Retina (tissue), 1 donor: Measurements from ENCODE around the gene MRM1.
"Not testable (repeated sequence)": the region's sequence is repeated elsewhere in the genome, so short reads cannot be mapped to it uniquely, and the experiment has no call there.

Experiments used
- DNase-seq: peaks from one replicate; pipeline ENCODE4 v3.0.0-alpha.2; 2016

MRM1 gene

DNA sequence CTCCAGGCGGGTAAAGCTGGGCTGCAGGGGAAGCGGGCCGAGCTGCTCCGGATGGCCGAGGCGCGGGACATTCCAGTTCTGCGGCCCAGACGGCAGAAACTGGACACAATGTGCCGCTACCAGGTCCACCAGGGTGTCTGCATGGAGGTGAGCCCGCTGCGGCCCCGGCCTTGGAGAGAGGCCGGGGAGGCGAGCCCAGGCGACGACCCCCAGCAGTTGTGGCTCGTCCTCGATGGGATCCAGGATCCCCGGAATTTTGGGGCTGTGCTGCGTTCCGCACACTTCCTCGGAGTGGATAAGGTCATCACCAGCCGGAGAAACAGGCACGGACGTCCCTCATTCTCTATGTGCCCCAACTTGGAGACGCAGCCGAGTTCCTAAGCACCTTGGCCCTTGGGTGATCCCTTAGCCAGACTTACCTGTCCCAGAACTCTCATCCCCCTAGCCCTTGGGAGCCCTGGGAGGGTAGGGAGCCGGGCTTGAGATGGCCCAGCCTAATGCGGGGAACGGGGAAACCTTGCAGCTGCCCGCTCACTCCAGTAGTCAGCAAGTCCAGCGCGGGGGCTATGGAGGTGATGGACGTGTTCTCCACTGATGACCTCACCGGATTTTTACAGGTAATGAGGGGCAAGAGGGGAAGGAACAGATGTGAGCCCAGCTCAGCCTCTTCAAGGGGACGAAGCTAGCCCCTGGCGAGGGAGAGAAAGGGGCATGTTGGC, 806 bp downstream of the MRM1 start:
- DNase-seq: peak; percentile 36

DNA sequence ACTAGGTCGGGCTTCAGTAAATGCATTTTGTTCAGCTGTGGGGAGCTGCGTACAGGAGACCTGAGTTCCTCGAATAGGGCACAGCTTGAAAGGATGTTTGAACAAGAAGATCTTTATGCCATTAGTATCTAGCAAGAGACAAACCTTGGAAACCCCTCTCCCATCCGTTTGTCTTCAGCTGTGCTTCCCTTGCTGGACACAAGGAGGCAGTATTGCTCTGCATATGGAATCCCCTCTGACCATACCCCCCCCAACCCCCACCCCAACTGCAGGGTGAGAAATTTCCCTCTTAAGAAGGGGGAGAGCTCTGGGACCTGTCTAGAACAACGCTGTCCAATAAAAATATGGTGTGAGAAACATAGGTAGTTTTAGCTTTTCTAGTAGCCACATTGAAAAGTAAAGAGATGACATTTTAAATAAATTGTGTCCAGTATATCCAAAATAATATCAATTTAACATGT, 1.6 kb downstream of the MRM1 start:
- DNase-seq: peak; percentile 60

DNA sequence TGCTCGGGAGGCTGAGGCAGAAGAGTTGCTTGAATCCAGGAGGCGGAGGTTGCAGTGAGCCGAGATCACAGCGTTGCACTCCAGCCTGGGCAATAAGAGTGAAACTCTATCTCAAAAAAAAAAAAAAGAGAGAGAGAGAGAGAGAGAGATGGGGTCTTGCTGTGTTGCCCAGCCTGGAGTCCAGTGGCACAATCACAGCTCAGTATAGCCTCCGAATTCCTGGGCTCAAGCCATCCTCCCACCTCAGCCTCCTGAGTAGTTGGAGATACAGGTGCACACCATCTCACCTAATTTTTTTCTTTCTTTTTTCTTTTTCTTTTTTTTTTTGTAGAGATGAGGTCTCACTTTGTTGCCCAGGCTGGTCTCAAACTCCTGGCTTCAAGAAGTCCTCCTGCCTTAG, 3.6 kb downstream of the MRM1 start:
- DNase-seq: not testable (repeated sequence)

DNA sequence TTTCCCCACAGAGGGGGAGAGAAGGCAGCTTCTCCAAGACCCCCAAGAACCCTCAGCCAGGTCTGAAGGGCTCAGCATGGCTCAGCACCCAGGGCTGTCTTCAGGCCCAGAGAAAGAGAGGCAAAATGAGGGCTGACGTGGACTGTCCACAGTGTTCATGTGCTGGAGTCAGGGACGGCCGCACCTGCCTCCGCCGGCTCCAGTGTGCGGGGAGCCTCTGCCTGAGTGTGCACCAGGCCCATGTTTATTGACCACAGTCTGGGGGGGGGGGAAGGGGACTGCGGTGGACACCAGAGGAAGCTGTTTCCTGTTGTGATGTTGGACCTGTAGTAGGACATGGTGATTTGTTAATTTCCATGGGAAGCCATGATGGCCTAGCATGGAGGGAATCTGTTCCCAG, 6.9 kb downstream of the MRM1 start:
- no peak for DNase-seq

DNA sequence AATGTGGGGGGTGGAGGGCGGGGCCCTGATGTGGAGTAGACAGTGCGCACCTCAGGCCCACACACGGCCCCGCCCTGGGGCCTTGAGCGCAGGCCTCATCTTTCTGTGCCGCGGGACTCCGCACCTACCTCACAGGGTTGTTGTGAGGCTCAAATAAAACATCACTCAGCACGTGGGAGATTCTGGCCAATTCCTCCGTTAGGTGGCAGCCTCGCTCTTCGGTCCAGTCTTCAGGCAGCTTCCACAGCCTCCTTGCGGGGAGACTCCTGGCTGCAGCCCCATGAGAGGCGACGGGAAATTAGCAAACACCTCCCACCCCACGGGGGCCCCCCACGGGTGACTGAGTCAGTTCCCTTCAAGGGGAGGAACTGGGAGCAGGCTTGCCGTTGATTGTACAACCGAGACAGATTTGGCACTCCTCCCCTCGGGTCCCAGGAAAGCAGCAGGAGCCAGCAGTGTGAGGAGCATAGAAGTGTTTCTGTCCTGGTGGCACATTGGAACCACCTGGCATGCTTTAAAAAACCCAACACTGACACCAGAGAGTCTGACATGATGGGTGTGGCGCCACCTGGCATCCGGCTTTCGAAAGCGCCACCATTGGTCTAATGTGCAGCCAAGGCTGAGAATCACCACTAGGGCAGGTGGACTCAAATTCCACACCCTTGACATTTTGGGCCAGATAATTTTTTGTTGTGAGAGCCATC, 7.6 kb downstream of the MRM1 start:
- peak; percentile 81 for DNase-seq

DNA sequence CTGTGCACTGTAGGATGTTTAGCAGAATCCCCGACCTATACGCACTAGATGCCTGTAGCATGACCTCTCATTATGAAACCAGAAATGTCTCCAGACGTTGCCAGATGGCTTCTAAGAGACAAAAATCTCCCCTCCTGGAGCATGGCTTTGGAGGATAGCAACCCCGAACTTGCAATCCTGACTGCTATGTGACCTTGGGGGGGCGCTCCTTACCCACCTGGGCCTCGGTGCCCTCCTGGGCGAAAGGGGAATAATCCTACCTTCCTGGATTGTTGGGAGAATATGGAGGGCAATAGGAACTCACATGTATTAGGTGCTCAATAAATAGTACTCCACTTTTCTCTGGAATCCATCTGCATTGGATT, 8.1 kb downstream of the MRM1 start:
- DNase-seq: no peak

DNA sequence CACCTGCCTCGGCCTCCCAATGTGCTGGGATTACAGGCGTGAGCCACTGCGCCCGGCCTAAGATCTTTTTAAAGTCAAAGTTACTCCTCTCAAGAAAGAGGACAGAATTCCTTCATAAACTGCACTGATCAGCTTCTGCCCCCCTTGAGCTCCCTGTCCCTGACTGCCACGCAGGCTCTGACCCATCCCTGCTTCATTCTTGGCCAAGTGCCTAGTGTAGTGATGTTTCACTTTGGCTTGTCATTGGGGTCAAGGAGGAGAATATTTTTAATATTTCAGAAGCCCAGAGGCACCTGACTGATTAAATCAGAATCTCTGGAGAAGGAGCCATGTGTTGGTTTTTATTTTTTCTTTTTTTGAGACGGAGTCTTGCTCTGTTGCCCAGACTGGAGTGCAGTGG, 9.1 kb downstream of the MRM1 start:
- no peak for DNase-seq

DNA sequence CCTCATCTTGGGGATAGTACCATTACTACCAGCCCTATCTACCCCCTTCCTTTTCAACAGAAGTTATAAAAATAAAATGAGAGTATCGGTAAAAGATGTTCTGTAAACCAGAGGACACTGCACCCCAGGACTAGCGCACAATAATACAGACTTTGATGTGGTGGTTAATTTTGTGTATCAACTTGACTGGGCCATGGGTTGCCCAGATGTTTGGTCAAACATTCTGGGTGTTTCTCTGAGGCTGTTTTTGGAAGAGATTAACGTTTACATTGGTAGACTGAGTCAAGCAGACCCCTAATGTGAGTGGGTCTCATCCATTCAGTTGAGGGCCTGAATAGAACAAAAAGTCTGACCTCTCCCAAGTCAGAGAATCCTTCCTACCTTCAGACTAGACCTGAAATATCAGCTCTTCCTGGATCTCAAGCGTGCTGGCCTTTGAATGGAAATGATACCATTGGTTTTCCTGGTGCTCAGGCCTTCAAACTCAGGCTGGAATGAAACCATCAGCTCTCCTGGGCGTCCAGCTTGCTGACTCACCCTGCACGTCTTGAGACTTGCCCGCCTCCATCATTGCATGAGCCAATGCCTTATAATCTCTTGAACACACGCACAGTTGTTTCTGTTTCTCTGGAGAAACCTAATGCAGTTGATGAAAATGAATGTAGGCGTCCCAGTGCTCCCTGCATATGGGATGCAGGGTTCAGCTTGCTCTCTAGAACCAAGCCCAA, 10.1 kb downstream of the MRM1 start:
- no peak for DNase-seq

DNA sequence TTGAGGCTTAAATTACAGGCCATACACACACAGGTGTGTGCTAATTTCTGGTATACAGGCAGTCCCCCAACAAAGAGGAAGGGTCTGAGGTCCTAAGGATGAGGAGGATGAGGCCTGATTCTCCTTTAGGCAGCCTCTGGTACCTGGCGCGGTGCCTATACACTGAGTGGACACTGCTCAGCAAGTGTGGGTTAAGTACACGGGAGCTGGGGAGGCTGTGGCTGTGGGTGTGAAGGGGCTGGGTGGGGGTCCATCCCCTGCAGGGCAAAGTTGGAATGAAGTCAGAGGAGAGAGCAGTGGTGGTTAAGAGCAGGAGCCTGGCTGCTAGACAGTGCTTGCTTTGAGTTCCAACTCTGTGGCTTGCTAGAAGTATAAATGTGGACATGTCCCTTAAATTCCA, 10.9 kb downstream of the MRM1 start:
- DNase-seq: no peak

DNA sequence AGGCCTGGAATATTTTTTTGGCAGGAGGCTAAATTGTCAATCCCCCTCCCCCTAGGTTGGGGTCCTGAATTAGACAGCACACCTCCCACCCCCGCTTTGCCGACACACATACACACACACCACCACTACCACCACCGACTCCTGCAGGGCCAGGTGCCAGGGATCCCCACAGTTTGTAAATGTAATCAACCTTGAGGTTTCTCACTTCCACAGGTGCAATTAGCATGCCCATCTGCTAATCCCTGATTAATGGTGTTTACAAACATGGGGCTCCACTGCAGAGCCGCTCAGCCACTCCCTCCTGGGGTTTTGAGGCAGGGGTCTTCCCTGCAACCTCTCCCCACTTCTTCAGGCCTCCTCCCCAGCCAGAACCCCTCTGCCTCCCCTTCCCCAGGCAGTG, 11.8 kb downstream of the MRM1 start:
- no peak for DNase-seq

DNA sequence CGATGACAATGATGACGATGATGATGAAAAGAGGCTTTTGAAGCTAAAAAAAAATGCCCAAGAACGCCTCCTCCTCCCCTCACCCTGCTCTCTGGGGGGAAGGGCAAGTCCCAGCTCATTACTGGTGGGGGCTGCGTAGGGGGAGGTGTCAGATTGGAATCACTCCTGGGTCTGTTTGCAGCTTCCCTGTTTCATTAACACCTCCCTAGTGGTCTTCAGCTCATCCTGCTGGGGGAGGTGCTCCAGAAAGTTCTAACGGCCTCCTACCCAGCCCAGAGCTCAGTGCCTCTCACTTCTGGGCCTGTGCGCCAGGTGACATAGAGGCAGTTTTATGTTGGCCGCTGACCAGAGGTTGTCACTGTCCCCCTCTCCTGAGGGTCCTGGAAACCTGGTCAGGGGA, 12.7 kb downstream of the MRM1 start:
- DNase-seq: no peak

DNA sequence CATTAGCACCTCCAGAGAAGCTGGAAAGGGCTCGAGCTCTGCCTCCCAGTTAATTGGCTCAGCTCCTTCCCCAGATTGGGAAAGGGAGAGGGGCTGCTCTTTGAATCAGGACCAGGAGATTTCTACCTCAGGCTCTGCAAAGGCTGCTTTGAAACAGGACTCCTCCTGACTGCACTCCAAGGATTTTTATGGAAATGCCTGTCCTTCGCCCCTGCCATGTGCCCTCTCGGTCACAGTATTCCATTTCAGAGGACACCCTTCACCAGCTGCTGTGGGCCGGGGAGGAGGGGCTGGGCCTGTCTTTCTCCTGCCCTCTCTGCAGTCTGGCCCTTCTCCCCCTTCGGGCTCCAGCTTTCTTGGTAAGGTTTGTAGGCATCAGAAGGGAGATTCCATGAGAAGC, 13.6 kb downstream of the MRM1 start:
- DNase-seq: no peak

DNA sequence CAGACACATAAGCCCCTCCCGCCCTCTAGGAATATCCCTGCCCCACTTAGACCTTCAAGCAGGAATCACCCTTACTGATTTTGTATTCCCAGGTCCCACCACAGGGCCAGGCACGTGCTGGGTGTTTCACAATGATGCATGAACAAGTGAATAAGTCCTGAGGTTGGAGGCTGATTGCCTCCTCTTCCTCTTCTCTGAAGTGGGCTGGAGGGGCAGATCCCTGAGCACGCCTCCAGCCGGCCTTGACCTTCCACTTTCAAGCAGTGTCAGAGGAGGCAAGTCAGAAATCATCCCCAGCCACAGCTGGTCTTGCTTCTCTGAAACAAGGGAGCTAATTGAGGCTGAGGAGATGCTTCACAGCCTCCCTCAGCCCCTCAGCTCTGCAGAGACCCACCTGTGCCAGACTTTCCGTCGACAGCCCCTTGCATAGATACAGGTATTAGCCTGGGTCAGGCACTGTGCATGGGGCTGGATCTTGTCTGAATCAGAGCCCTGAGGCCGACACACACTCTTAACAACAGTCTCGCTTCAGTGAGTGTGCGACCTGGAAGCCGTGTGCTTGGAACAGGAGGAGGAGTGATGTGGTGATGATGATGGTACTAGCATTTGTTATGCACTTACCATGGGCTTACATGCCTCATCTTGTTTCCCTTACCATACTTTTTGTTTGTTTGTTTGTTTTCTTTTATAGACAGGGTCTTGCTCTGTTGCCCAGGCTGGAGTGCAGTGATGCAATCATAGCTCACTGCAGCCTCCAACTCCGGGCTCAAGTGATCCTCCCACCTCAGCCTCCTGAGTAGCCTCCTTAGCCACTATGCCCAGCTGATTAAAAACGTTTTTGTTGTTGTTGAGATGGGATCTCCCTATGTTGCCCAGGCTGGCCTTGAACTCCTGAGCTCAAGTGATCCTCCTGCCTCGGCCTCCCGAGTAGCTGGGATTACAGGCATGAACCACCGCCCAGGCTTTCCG, 15.0 kb downstream of the MRM1 start:
- DNase-seq: no peak

DNA sequence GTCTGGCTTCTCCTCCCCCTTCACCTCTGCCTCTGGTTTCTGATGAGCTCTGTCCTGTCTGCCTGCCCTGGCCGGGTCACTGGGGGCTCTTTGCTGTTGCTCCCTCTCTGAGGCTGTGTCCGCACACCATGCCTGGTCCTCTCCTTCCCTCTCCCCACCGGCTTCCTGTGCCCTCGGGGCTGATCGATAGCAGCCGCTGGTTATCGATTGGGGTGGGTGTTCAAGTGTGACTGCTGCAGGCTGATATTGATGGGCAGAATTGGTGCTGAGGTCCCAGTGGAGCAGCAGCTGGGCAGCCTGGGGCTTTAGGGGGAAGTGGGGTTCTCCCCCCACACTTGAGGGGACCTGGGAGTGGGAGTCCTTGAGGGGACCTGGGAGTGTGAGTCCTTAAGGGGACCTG, 16.4 kb downstream of the MRM1 start:
- DNase-seq: peak; percentile 58

DNA sequence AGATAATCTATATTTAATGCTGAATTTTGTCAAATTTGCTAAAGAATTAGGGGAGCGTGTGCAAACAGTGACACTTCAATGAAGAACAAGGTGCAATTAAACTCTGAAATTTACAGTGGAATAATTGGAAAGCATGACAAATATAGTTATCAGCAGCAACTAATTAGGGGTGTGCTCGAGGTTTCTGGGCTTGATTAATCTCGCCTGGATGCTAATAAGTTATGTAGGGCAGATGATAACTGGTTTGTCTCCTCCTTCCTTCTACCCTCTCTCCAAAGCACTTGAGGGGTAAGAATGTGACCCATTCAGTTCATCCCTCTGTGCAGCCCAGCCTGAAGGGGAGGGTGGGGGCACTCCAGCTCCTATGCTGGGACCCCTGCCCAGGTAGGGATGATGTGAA, 21.9 kb downstream of the MRM1 start:
- DNase-seq: no peak

DNA sequence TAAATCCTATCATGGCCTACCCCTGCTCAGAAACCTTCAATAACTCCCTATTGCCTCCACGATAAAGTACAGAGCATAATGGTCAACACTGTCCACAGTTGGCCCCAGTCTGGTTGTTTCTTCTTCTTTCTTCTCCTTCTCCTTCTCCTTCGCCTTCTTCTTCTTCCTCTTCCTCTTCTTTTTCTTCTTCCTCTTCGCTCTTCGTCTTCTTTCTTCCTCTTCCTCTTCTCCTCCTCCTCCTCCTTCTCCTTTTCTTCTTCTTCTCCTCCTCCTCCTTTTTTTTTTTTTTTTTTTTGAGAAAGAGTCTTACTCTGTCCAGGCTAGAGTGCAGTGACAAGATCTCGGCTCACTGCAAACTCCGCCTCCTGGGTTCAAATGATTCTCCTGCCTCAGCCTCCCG, 23.8 kb downstream of the MRM1 start:
- no peak for DNase-seq

DNA sequence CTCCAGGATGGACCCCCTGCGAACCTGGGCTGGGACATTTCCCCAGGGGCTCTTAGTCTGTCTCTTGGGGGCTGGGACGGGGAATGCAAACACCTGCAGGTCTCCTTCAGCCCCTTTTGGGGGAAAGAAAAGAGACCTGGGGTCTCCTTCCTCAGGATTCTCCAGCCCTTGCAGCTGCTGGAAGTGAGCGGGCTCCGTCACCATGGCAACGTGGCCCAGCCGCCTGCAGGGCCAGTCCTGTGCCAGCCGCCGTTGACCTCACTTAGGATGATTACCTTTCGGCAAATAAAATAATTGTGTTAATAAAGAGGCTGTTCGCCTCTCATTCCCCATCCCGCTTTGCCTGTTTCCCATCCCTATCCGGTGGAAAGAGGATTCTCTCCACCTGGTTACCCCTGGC, 25.7 kb downstream of the MRM1 start:
- DNase-seq: peak; percentile 77

DNA sequence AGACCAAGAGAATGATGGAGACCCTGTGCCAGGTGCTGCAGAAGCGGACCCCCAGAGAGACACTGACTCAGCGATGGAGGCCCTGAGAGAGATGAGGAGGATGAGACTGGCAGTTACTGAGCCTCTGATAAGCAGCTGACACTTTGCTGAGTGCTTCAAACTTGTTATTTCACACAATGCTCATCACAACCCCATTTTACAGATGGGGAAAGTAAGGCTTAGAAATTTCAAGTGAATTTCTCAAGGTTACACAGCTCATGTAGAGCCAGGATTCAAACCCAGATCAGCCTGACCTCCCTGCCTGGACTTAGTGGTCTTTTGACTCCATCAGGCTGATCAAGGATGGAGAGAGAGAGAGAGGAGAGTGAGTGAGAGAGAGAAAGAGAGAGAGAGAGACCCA, 27.2 kb downstream of the MRM1 start:
- DNase-seq: no peak

DNA sequence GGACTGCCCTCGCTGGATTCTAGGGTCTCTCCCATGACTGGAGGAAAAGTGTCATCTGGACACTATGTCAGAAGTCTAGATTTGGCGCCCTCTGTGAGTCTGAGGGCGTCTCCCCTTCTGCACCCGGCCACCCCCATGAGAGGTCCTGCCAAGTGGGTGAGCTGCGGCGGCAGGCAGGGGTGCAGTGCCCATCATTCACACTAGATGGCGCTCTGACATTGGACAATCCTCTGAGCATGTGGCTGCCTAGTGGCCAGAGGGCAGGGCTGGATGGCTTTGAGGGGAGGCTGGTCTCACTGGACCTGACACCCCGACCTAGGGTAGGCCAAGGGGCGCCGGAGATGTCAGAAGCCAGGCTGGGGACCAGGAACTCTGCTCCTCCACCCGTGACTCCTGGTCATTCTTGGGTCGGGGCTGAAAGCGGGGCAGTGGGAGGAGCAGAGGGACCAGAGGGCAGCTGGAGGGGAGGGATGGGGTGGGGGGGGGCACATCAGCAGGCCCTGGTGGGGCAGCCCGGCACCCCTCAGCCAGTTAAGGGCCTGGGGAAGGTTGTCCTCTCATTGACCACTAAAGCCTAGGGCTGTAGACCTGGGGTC, 28.0 kb downstream of the MRM1 start:
- DNase-seq: peak; percentile 92

DNA sequence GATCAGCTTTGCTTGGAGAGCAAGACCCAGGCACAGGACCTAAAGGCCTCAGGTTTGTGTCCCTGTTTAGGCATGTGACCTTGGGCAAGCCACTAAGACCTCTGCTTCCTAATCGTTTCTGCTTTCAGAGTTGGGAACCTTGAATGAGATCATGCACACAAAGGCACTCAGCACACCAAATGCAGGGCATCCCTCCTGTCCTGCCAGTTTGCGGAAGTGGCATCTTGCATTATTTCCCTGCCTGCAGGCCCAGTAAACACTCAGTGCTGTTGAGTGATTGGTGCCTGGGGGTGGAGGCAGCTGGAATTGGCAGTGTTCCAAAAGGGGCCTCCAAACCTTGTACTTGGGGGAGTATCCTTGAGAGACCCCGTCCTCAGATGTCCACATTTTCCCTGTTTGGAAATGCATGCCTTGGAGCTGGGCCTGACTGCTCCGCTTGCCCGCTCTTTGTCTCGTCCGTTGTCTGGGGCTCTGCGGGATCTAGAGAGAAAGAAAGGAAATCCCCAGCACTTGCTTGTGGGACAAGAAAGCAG, 28.7 kb downstream of the MRM1 start:
- DNase-seq: no peak

DNA sequence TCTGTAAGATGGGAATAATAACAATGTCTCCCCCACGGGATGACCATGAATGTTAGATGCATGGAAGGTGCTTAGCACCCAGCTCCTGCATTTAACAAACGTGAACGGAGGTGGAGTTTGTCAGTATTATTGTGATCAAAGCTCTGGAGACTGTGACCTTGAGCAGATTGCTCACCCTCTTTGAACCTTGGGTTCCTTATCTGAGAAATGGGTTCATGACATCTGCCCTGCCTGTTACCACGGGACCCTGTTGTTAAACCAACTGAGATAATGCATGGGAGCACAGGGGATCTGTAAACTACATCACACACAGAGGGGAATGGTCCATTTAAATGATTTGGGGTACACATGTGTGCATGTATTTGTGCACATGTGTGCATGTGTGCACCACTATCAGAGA, 29.6 kb downstream of the MRM1 start:
- no peak for DNase-seq
